MM.1S (cell line): Measurements from ENCODE around the gene SMOC1.

Experiments used
- DNase-seq: peaks from one replicate; pipeline ENCODE4 v3.0.0-alpha.2; 2015
- H2AFZ ChIP-seq: fragments of 300-600 bp; sonication (generic); 2 replicates; pipeline ENCODE4 v1.6.0; 2016; ENCODE audit warnings: antibody characterized with exemption, low read length
- H3F3A ChIP-seq: fragments of 300-600 bp; sonication (generic); 2 replicates; pipeline ENCODE4 v1.6.1; 2016; ENCODE audit warnings: mild to moderate bottlenecking, antibody characterized with exemption, low read length, moderate library complexity, mixed read lengths; ENCODE audit not compliant: insufficient read depth
- H3K27ac ChIP-seq: fragments of 300-600 bp; sonication (generic); 2 replicates; pipeline ENCODE4 v1.5.1; 2016; ENCODE audit warnings: mild to moderate bottlenecking, low read length
- H3K27me3 ChIP-seq: fragments of 300-600 bp; sonication (generic); replicated peaks from 2 replicates; pipeline ENCODE4 v1.6.0; 2016; ENCODE audit warnings: low read length; ENCODE audit not compliant: insufficient read depth
- H3K36me3 ChIP-seq: fragments of 300-600 bp; sonication (generic); replicated peaks from 2 replicates; pipeline ENCODE4 v1.6.1; 2016; ENCODE audit warnings: mild to moderate bottlenecking, low read length, mixed read lengths; ENCODE audit not compliant: insufficient read depth
- H3K4me1 ChIP-seq: fragments of 300-600 bp; sonication (generic); 2 replicates; pipeline ENCODE4 v1.6.1; 2016; ENCODE audit warnings: low read length, mixed read lengths
- H3K4me2 ChIP-seq: fragments of 300-600 bp; sonication (generic); 2 replicates; pipeline ENCODE4 v1.6.0; 2016; ENCODE audit warnings: low read depth, low read length
- H3K4me3 ChIP-seq: fragments of 300-600 bp; sonication (generic); 2 replicates; pipeline ENCODE4 v1.5.1; 2016; ENCODE audit warnings: low read length, mixed read lengths
- H3K79me2 ChIP-seq: fragments of 300-600 bp; sonication (generic); 2 replicates; pipeline ENCODE4 v1.6.1; 2016; ENCODE audit warnings: mixed run types, low read length, mixed read lengths
- H3K9ac ChIP-seq: fragments of 300-600 bp; sonication (generic); 2 replicates; pipeline ENCODE4 v1.6.1; 2016; ENCODE audit warnings: low read length, mixed read lengths
- H3K9me2 ChIP-seq: fragments of 300-600 bp; sonication (generic); replicated peaks from 2 replicates; pipeline ENCODE4 v1.6.1; 2016; ENCODE audit warnings: mild to moderate bottlenecking, low read length, mixed read lengths; ENCODE audit not compliant: insufficient read depth
- H3K9me3 ChIP-seq: fragments of 300-600 bp; sonication (generic); replicated peaks from 2 replicates; pipeline ENCODE4 v1.6.1; 2016; ENCODE audit warnings: mild to moderate bottlenecking, low read length, mixed read lengths; ENCODE audit not compliant: insufficient read depth
- H4K20me1 ChIP-seq: fragments of 300-600 bp; sonication (generic); 2 replicates; pipeline ENCODE4 v1.6.1; 2016; ENCODE audit warnings: mild to moderate bottlenecking, low read length, moderate library complexity, mixed read lengths; ENCODE audit not compliant: insufficient read depth
- EZH2 ChIP-seq: fragments of 300-600 bp; sonication (generic); optimal IDR thresholded peaks from 2 replicates; pipeline ENCODE3; 2017; ENCODE audit warnings: low read depth, mild to moderate bottlenecking, antibody characterized with exemption, low read length, mixed read lengths
- EZH2phosphoT487 ChIP-seq: fragments of 300-600 bp; sonication (generic); IDR thresholded peaks from 2 replicates; pipeline ENCODE4 v1.6.1; 2018; ENCODE audit warnings: antibody characterized with exemption, low read length
- TF ChIP-seq, protein P1 (sequence below): fragments of 300-600 bp; sonication (generic); IDR thresholded peaks from 2 replicates; pipeline ENCODE4 v1.5.1; 2016; ENCODE audit warnings: antibody characterized with exemption, low read length, mixed read lengths

SMOC1 gene

DNA sequence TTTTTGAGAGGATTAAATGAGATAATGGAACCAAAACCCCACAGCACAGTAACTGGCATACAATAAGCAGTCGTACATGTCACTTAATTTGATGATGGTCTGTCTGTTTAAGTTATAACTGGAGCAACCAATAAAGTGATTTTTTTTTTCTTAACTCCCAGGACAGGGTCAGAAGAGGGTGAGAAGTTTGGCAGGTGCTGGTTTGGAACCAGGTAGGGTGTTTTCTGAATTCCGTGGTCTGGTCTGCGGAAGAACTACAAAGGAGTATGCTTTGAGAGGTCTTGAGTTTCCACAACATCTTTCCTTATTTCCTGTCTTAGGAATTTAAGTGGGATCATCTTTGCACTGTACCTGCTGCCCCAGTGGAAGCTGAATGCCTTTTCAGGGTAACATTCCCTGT, 197.8 kb downstream of the SMOC1 start:
- no peaks in the 10 kb centered on the region for H3K9me3 ChIP-seq
- no peaks in the 10 kb centered on the region for H3K27me3 ChIP-seq
- H3K4me3 ChIP-seq = no peak overlapping the region
- H2AFZ ChIP-seq = no peak overlapping the region
- H3K27ac ChIP-seq = no peak overlapping the region
- H3K79me2 ChIP-seq = no peaks in the 10 kb centered on the region
- DNase-seq = no peak
- H3K36me3 ChIP-seq = no peaks in the 10 kb centered on the region
- H3F3A ChIP-seq = no peaks in the 10 kb centered on the region
- TF ChIP-seq, protein P1, sequence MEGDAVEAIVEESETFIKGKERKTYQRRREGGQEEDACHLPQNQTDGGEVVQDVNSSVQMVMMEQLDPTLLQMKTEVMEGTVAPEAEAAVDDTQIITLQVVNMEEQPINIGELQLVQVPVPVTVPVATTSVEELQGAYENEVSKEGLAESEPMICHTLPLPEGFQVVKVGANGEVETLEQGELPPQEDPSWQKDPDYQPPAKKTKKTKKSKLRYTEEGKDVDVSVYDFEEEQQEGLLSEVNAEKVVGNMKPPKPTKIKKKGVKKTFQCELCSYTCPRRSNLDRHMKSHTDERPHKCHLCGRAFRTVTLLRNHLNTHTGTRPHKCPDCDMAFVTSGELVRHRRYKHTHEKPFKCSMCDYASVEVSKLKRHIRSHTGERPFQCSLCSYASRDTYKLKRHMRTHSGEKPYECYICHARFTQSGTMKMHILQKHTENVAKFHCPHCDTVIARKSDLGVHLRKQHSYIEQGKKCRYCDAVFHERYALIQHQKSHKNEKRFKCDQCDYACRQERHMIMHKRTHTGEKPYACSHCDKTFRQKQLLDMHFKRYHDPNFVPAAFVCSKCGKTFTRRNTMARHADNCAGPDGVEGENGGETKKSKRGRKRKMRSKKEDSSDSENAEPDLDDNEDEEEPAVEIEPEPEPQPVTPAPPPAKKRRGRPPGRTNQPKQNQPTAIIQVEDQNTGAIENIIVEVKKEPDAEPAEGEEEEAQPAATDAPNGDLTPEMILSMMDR = no peak
- no peak for TF ChIP-seq EZH2phosphoT487
- no peak for TF ChIP-seq EZH2
- no peaks in the 10 kb centered on the region for H4K20me1 ChIP-seq
- H3K9ac ChIP-seq = no peak overlapping the region
- no peaks in the 10 kb centered on the region for H3K9me2 ChIP-seq
- no peak overlapping the region for H3K4me2 ChIP-seq
- H3K4me1 ChIP-seq = no peaks in the 10 kb centered on the region

DNA sequence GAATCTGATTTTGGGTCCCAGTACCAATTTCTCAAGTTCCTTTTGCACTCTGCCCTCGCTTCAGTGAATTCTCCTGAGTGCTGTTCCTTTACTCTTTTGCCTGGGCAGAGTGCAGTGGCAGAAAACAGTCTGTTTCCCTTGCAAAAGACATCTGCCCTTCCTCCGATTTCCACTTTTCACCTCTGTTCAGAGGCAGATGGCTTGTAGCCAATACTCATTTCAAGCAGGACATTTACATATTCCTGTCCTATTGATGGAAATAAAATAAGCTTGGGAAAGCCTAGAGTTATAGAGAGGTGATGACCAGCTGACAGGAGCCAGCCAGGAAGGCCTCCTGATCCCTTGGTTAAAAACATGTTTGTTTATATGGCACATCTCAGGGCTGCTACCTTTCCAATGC, 198.5 kb downstream of the SMOC1 start:
- Histone ChIP-seq H2AFZ (no peak overlapping the region), H4K20me1 (no peaks in the 10 kb centered on the region), H3K27me3 (no peaks in the 10 kb centered on the region), H3K9ac (no peak overlapping the region), H3K4me2 (no peak overlapping the region), H3K79me2 (no peaks in the 10 kb centered on the region), H3K36me3 (no peaks in the 10 kb centered on the region), H3K9me2 (no peaks in the 10 kb centered on the region), H3K4me1 (no peaks in the 10 kb centered on the region), H3F3A (no peaks in the 10 kb centered on the region), H3K9me3 (no peaks in the 10 kb centered on the region), H3K27ac (no peak overlapping the region), H3K4me3 (no peak overlapping the region)
- TF ChIP-seq, protein P1 = no peak
- TF ChIP-seq EZH2 = no peak
- no peak for TF ChIP-seq EZH2phosphoT487
- DNase-seq = no peak

DNA sequence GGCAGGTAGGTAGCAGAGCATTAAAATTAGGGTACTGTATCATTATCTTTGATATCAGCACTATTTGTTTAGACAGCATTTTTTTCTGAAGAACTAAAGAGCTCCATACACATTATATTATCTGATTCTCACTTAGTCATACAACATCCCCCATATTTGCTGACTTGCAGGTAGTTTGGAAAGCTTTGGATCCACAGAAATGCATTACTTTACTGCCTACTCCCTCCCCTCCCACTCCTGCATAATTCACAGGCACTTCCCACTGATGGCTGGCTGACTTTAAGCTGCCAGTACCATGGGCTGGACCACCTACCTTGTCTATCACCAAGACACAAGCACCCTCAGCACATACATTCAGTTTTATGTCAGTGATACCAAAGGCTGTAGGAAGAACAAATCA, 199.1 kb downstream of the SMOC1 start:
- H3K79me2 ChIP-seq = no peaks in the 10 kb centered on the region
- TF ChIP-seq, protein P1 = no peak
- no peak for TF ChIP-seq EZH2
- no peak for TF ChIP-seq EZH2phosphoT487
- H3K4me2 ChIP-seq = no peak overlapping the region
- H3K9me2 ChIP-seq = no peaks in the 10 kb centered on the region
- H3K9ac ChIP-seq = no peak overlapping the region
- H3K27ac ChIP-seq = no peak overlapping the region
- no peaks in the 10 kb centered on the region for H3K9me3 ChIP-seq
- H4K20me1 ChIP-seq = no peaks in the 10 kb centered on the region
- H2AFZ ChIP-seq = no peak overlapping the region
- DNase-seq = no peak
- no peaks in the 10 kb centered on the region for H3F3A ChIP-seq
- no peaks in the 10 kb centered on the region for H3K36me3 ChIP-seq
- H3K27me3 ChIP-seq = no peaks in the 10 kb centered on the region
- no peak overlapping the region for H3K4me3 ChIP-seq
- H3K4me1 ChIP-seq = no peaks in the 10 kb centered on the region

DNA sequence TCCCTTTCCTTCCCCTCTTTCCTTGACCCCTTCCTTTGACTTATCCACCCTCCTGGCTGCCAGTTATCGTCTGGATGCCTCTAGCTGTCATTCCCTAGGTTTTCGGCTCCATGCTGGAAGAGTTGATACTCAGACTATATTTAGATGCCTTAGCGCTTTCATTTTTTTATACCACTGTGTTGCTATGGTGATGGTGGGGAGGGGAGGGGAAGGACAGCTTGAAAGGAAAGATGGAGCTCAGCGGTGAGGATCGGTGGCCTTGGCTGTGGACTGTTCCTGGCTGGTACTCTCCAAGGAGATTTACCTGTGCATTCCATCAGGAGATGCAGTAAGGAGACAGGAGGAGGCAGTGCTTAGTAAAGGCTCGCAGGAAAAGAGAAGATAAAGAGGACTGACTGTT, 200.9 kb downstream of the SMOC1 start:
- Histone ChIP-seq H2AFZ (no peak overlapping the region), H3K4me2 (no peak overlapping the region), H3K79me2 (no peaks in the 10 kb centered on the region), H4K20me1 (no peaks in the 10 kb centered on the region), H3K9me3 (no peaks in the 10 kb centered on the region), H3K4me1 (no peaks in the 10 kb centered on the region), H3K27me3 (no peaks in the 10 kb centered on the region), H3K9me2 (no peaks in the 10 kb centered on the region), H3K36me3 (no peaks in the 10 kb centered on the region), H3K9ac (no peak overlapping the region), H3F3A (no peaks in the 10 kb centered on the region), H3K27ac (no peak overlapping the region), H3K4me3 (no peak overlapping the region)
- TF ChIP-seq, protein P1 = no peak
- TF ChIP-seq EZH2phosphoT487 (no peak), EZH2 (no peak)
- no peak for DNase-seq
